GM12865 (cell line): Measurements from ENCODE around the gene RFNG.

ENCODE experiments used
- DNase-seq: peaks from one replicate; pipeline ENCODE4 v3.0.0; 2010; ENCODE audit warnings: low read depth
- H3K4me3 ChIP-seq: 2 replicates; pipeline ENCODE4 v1.5.1; 2011; ENCODE audit warnings: mild to moderate bottlenecking, low read depth, low read length, control low read depth
- CTCF ChIP-seq: IDR thresholded peaks from 2 replicates; pipeline ENCODE4 v1.5.1; 2011; ENCODE audit warnings: low read length, control low read depth, low read depth, inconsistent platforms; ENCODE audit not compliant: insufficient read depth; ENCODE audit errors: missing control alignments

The RFNG gene

DNA sequence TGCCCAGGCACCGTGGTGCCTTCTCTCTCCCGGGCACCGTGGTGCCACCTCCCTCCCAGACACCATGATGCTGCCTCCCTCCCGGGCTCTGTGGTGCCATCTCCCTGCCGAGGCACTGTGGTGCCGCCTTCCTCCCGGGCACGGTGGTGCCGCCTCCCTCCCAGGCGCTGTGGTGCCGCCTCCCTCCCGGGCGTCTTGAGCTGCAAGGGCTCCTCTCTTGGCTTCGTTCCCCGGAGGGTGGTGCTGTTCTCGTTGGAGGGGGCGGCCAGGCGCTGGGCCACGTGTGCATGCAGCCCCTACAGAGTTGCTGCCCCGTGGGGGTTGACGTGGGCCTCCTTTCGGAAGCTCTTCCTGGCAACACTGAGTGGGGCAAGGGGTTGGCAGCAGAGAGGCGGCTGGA lies 37.2 kb downstream of the RFNG start:
- DNase-seq, result no peak
- no peak for TF ChIP-seq CTCF
- H3K4me3 ChIP-seq, result no peak overlapping the region

- no peak for DNase-seq
- H3K4me3 ChIP-seq, result no peak overlapping the region
- TF ChIP-seq CTCF, result no peak
Observed at GRCh38 chr17:82013772-82014321, 37.8 kb downstream of the RFNG start.

GRCh38 chr17:82013341-82013740 lies 38.3 kb downstream of the RFNG start:
- no peak for TF ChIP-seq CTCF
- DNase-seq, result no peak
- no peak overlapping the region for H3K4me3 ChIP-seq

DNA sequence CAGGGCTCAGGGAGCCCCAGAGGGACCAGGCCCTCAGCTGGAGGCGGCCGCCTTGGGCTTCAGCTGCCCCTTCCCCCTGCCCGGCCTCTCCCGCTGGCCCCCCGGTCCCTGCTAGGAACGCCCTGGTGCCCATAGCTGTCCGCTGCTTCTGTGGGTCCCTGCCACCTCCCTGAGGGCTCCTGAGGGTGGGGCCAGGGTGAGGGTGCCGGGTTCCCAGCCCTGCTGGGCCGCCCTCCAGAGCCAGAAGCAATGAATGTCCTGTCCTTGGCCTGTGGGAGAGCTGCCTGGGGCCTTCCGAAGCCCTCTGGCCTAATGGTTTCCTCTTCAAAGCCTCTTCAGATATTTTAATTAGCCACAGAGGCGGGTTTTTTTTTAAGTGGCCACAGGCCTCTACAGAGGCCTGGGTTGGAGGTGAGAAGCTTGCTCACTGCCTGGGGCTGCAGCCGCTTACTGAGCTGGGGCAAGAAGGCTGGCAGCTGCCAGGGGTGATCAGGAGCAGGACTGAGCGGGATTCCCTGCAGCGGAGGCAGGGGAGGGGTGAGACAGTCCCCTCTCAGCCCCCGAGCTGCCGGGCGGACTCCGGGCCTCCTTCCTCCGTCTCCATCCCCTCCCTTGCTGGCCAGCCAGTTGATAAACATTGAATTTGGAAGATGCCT lies 38.8 kb downstream of the RFNG start:
- no peak for TF ChIP-seq CTCF
- no peak for DNase-seq
- H3K4me3 ChIP-seq, result no peak overlapping the region

- no peak overlapping the region for H3K4me3 ChIP-seq
- no peak for DNase-seq
- TF ChIP-seq CTCF, result no peak
Observed at GRCh38 chr17:82012261-82012639, 39.4 kb downstream of the RFNG start.

GRCh38 chr17:82011617-82012187 lies 39.9 kb downstream of the RFNG start:
- DNase-seq, result no peak
- TF ChIP-seq CTCF, result no peak

More at GRCh38 chr17:82011617-82012187, 39.9 kb downstream of the RFNG start:
- no peak overlapping the region for H3K4me3 ChIP-seq
